ENCODE measurements around the gene NXNL1. TPM values are rescaled to one million over a fixed set of nuclear protein-coding genes. Genes with fewer than 3 reads are reported as not detected.
"Not testable (repeated sequence)": the region's sequence is repeated elsewhere in the genome, so short reads cannot be mapped to it uniquely, and the experiment has no call there.

NXNL1 gene
- not detected for total RNA-seq

GRCh38 chr19:17460372-17461230 lies at the start of gene NXNL1:
Gene NXNL1 (minus strand): TSS chr19:17460926. CDS start chr19:17460869, 57 bp downstream.
- Mint-ChIP-seq H3K27me3 (peaks cover 21% of the 10 kb centered on the region), H3K4me1 (no peaks in the 10 kb centered on the region), H3K27ac (no peak within 1 kb of the TSS), H3K4me3 (no peak within 1 kb of the TSS), H3K9me3 (ENCODE audit: low read depth) (no peaks in the 10 kb centered on the region), H3K36me3 (no peaks in the 10 kb centered on the region)
- ATAC-seq (no peak), DNase-seq (no peak)
- CTCF ChIA-PET: no interaction called here

- Mint-ChIP-seq H3K4me1 (peaks cover 32% of the 10 kb centered on the region), H3K27ac (peak overlapping the region; percentile 33), H3K36me3 (peaks cover 17% of the 10 kb centered on the region)
- H3K27me3 Mint-ChIP-seq; H3K4me3 Mint-ChIP-seq; DNase-seq; H3K9me3 Mint-ChIP-seq (ENCODE audit: low read depth); ATAC-seq: not testable (repeated sequence)
- CTCF ChIA-PET: interaction anchor here (1.0 to 8.9 kb wide), 2 partner anchors 13 to 295 kb away, joined by 3 to 84 read pairs; no protein-coding TSS in a partner anchor
Observed at GRCh38 chr19:17508558-17508933, 47.8 kb upstream of the NXNL1 start.

- H3K27me3 Mint-ChIP-seq: no peaks in the 10 kb centered on the region
- H3K36me3 Mint-ChIP-seq: peaks cover 17% of the 10 kb centered on the region
- ATAC-seq (no peak), DNase-seq (no peak)
- no peak overlapping the region for H3K4me3 Mint-ChIP-seq
- CTCF ChIA-PET: interaction anchor here (8.9 kb wide), 1 partner anchor 11 kb away, joined by 84 read pairs; no protein-coding TSS in a partner anchor
- no peak overlapping the region for H3K27ac Mint-ChIP-seq
- H3K9me3 Mint-ChIP-seq (ENCODE audit: low read depth): no peaks in the 10 kb centered on the region
- peaks cover 23% of the 10 kb centered on the region for H3K4me1 Mint-ChIP-seq
Observed at GRCh38 chr19:17506745-17507144, 46.0 kb upstream of the NXNL1 start.

GRCh38 chr19:17505223-17505622 lies 44.5 kb upstream of the NXNL1 start:
- ATAC-seq (no peak), DNase-seq (no peak)
- Mint-ChIP-seq H3K4me3 (no peak overlapping the region), H3K9me3 (ENCODE audit: low read depth) (no peaks in the 10 kb centered on the region), H3K4me1 (peaks cover 23% of the 10 kb centered on the region), H3K27me3 (no peaks in the 10 kb centered on the region), H3K27ac (no peak overlapping the region), H3K36me3 (peaks cover 15% of the 10 kb centered on the region)
- CTCF ChIA-PET: interaction anchor here (1.7 kb wide), 1 partner anchor 9 kb away, joined by 7 read pairs; no protein-coding TSS in a partner anchor

GRCh38 chr19:17504456-17504855 lies 43.7 kb upstream of the NXNL1 start:
- no peaks in the 10 kb centered on the region for H3K27me3 Mint-ChIP-seq
- H3K4me3 Mint-ChIP-seq: no peak overlapping the region
- H3K36me3 Mint-ChIP-seq: peaks cover 11% of the 10 kb centered on the region
- peaks cover 24% of the 10 kb centered on the region for H3K4me1 Mint-ChIP-seq
- no peaks in the 10 kb centered on the region for H3K9me3 Mint-ChIP-seq (ENCODE audit: low read depth)
- CTCF ChIA-PET: interaction anchor here (1.7 kb wide), 1 partner anchor 8 kb away, joined by 7 read pairs; no protein-coding TSS in a partner anchor
- DNase-seq (no peak), ATAC-seq (no peak)
- no peak overlapping the region for H3K27ac Mint-ChIP-seq

GRCh38 chr19:17504030-17504429 lies 43.3 kb upstream of the NXNL1 start:
- Mint-ChIP-seq H3K27me3 (no peaks in the 10 kb centered on the region), H3K9me3 (ENCODE audit: low read depth) (no peaks in the 10 kb centered on the region), H3K4me3 (no peak overlapping the region), H3K27ac (no peak overlapping the region), H3K36me3 (peaks cover 10% of the 10 kb centered on the region), H3K4me1 (peaks cover 24% of the 10 kb centered on the region)
- ATAC-seq (no peak), DNase-seq (no peak)
- CTCF ChIA-PET: no interaction called here

GRCh38 chr19:17503240-17503639 lies 42.5 kb upstream of the NXNL1 start:
- peaks cover 7% of the 10 kb centered on the region for H3K36me3 Mint-ChIP-seq
- no peaks in the 10 kb centered on the region for H3K27me3 Mint-ChIP-seq
- DNase-seq (no peak), ATAC-seq (no peak)
- no peak overlapping the region for H3K27ac Mint-ChIP-seq
- H3K4me1 Mint-ChIP-seq: peaks cover 21% of the 10 kb centered on the region
- CTCF ChIA-PET: interaction anchor here (2.9 kb wide), 1 partner anchor 8 kb away, joined by 7 read pairs; the partner anchor contains the start of gene PGLS
- H3K4me3 Mint-ChIP-seq: no peak overlapping the region
- H3K9me3 Mint-ChIP-seq (ENCODE audit: low read depth): no peaks in the 10 kb centered on the region

GRCh38 chr19:17500447-17501198 lies 39.9 kb upstream of the NXNL1 start:
- H3K27ac Mint-ChIP-seq: no peak overlapping the region
- H3K27me3 Mint-ChIP-seq: no peaks in the 10 kb centered on the region
- H3K9me3 Mint-ChIP-seq (ENCODE audit: low read depth): no peaks in the 10 kb centered on the region
- H3K4me1 Mint-ChIP-seq: peaks cover 24% of the 10 kb centered on the region
- H3K36me3 Mint-ChIP-seq: peaks cover 2% of the 10 kb centered on the region
- CTCF ChIA-PET: interaction anchor here (0.6 to 2.9 kb wide), 3 partner anchors 10 to 285 kb away, joined by 3 to 7 read pairs (median 3); partner anchors contain the start of gene PGLS
- ATAC-seq (no peak), DNase-seq (no peak)
- H3K4me3 Mint-ChIP-seq: no peak overlapping the region

GRCh38 chr19:17499648-17500446 lies 39.1 kb upstream of the NXNL1 start:
- peaks cover 2% of the 10 kb centered on the region for H3K36me3 Mint-ChIP-seq
- H3K4me1 Mint-ChIP-seq: peaks cover 24% of the 10 kb centered on the region
- DNase-seq (no peak), ATAC-seq (no peak)
- no peaks in the 10 kb centered on the region for H3K9me3 Mint-ChIP-seq (ENCODE audit: low read depth)
- no peaks in the 10 kb centered on the region for H3K27me3 Mint-ChIP-seq
- no peak overlapping the region for H3K4me3 Mint-ChIP-seq
- CTCF ChIA-PET: interaction anchor here (0.7 to 1.1 kb wide), 2 partner anchors 34 to 75 kb away, joined by 3 read pairs; no protein-coding TSS in a partner anchor
- H3K27ac Mint-ChIP-seq: peak overlapping the region; percentile 54

- not testable (repeated sequence) for H3K4me3 Mint-ChIP-seq; H3K36me3 Mint-ChIP-seq; DNase-seq; H3K27ac Mint-ChIP-seq; H3K9me3 Mint-ChIP-seq (ENCODE audit: low read depth); ATAC-seq; H3K27me3 Mint-ChIP-seq
- CTCF ChIA-PET: interaction anchor here (1.3 to 7.3 kb wide), 4 partner anchors 12 to 356 kb away, joined by 4 to 84 read pairs (median 6); partner anchors contain the start of gene PGLS
- H3K4me1 Mint-ChIP-seq: peaks cover 24% of the 10 kb centered on the region
Observed at GRCh38 chr19:17499025-17499424, 38.3 kb upstream of the NXNL1 start.

GRCh38 chr19:17497149-17497798 lies 36.5 kb upstream of the NXNL1 start:
- ATAC-seq (no peak), DNase-seq (no peak)
- Mint-ChIP-seq H3K27ac (no peak overlapping the region), H3K36me3 (peaks cover 2% of the 10 kb centered on the region), H3K27me3 (no peaks in the 10 kb centered on the region), H3K9me3 (ENCODE audit: low read depth) (no peaks in the 10 kb centered on the region), H3K4me1 (peaks cover 24% of the 10 kb centered on the region), H3K4me3 (no peak overlapping the region)
- CTCF ChIA-PET: interaction anchor here (0.6 to 7.3 kb wide), 23 partner anchors 8 to 1387 kb away, joined by 3 to 84 read pairs (median 7); partner anchors contain the start of genes CCDC194, MVB12A, PGLS and RPL18A

- Mint-ChIP-seq H3K36me3 (peaks cover 2% of the 10 kb centered on the region), H3K9me3 (ENCODE audit: low read depth) (no peaks in the 10 kb centered on the region), H3K4me3 (peak overlapping the region; percentile 20), H3K27ac (peak overlapping the region; percentile 32), H3K27me3 (no peaks in the 10 kb centered on the region), H3K4me1 (peaks cover 24% of the 10 kb centered on the region)
- ATAC-seq (peak; percentile 97), DNase-seq (peak; percentile 90)
- CTCF ChIA-PET: interaction anchor here (0.6 to 7.3 kb wide), 54 partner anchors 9 to 1387 kb away, joined by 3 to 84 read pairs (median 4); partner anchors contain the start of genes BST2, CCDC124, CCDC194 and DDA1
Observed at GRCh38 chr19:17496337-17496997, 35.7 kb upstream of the NXNL1 start.

Data from activated CD8-positive, alpha-beta memory T cell treated with anti-CD3 and anti-CD28 coated beads, Interleukin-2, amount 10 ng/mL, durations not matched to agents 7 days and 5 days (primary cell).